Osteoblast (primary cell): ENCODE measurements around the gene TMBIM6. TPM values are rescaled to one million over a fixed set of nuclear protein-coding genes. Genes with fewer than 3 reads are reported as not detected.
A peak's percentile ranks its signal among the peaks of the same experiment; 100 is the strongest.

Source experiments
- DNase-seq: peaks from one replicate; pipeline ENCODE4 v3.0.0; 2011; ENCODE audit warnings: low spot score, mixed read lengths; ENCODE audit not compliant: insufficient read length; ENCODE audit errors: missing footprints
- H2AFZ ChIP-seq: 2 replicates; pipeline ENCODE4 v1.6.0; 2011; ENCODE audit warnings: mild to moderate bottlenecking, low read length
- H3K27ac ChIP-seq: 2 replicates; pipeline ENCODE4 v1.5.1; 2011; ENCODE audit warnings: mild to moderate bottlenecking, low read depth, low read length, moderate library complexity
- H3K27me3 ChIP-seq: 2 replicates; pipeline ENCODE4 v1.6.0; 2012; ENCODE audit warnings: mild to moderate bottlenecking, control low read depth, inconsistent platforms, low read length, moderate library complexity; ENCODE audit not compliant: insufficient read depth
- H3K36me3 ChIP-seq: 2 replicates; pipeline ENCODE4 v1.5.1; 2011; ENCODE audit warnings: mild to moderate bottlenecking, low read length, control low read depth, moderate library complexity; ENCODE audit not compliant: insufficient read depth
- H3K4me1 ChIP-seq: 2 replicates; pipeline ENCODE4 v1.5.1; 2011; ENCODE audit warnings: mild to moderate bottlenecking, low read length, control low read depth, moderate library complexity; ENCODE audit not compliant: insufficient read depth
- H3K4me2 ChIP-seq: 2 replicates; pipeline ENCODE4 v1.6.0; 2011; ENCODE audit warnings: mild to moderate bottlenecking, low read length; ENCODE audit not compliant: insufficient read depth
- H3K4me3 ChIP-seq: fragments of 200-600 bp; sonication (generic); 3 replicates; pipeline ENCODE4 v1.5.1; 2012; ENCODE audit warnings: mild to moderate bottlenecking, low read length, inconsistent platforms; ENCODE audit not compliant: insufficient read depth
- H3K79me2 ChIP-seq: 2 replicates; pipeline ENCODE4 v1.6.0; 2012; ENCODE audit warnings: mild to moderate bottlenecking, low read length, control low read depth, inconsistent platforms; ENCODE audit not compliant: insufficient read depth
- H3K9me3 ChIP-seq: 2 replicates; pipeline ENCODE4 v1.5.1; 2011; ENCODE audit warnings: low read depth, low read length, control low read depth
- H4K20me1 ChIP-seq: 2 replicates; pipeline ENCODE4 v1.6.0; 2012; ENCODE audit warnings: mild to moderate bottlenecking, low read length, control low read depth; ENCODE audit not compliant: insufficient read depth
- total RNA-seq: library from RNA; depleted of rRNA; stranded (reverse); fragments of >200 nt; gene quantifications from 2 replicates; pipeline ENCODE4 v1.2.3, GENCODE V29; 2012
- TF ChIP-seq, protein P1 (sequence below): IDR thresholded peaks from 2 replicates; pipeline ENCODE4 v1.5.1; 2011; ENCODE audit warnings: mild to moderate bottlenecking, low read depth, low read length, moderate library complexity; ENCODE audit errors: extremely low read depth

Gene TMBIM6
- total RNA-seq, 1 donor = 398 TPM

DNA sequence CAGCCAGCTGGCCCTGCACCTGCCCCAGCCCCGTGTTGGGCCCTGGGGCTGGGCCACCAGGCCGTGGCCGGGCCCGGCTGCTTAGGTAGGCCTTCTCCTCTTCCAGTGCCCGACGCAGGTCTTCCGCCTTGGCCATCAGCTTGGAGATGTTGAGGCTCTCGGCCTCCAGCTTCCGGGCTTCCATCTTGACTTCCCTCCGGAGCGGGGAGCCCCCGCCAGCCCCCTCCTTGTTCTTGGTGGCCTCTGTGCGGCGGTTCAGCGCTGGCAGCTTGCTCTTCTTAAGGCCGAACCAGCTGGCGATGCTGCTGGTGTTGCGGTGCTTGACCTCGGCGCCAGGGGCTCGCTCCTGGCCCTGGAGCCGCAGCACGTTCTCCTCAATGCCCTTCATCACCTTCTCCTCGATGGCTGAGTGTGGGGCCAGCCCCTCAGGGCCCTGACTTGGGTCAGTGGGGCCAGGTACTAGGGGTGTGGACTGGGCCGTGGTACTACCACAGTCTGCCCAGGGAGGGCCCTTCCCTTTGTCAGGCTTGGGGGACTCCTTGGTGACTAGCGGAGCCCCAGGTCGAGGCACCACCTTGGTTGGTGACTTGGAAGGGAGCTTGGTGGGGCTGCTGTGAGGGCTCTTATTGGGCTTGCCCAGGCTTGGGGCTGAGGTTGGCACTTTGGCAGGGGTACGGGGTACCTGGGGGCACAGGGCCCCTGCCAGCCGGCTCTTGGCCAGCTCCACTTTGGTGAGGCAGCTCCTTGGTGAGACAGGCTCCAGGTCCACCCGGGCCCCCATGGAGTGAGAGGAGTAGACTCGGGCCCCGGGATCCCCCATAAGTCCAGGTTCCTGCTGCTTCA is 53.7 kb downstream of the TMBIM6 start:
- no peaks in the 10 kb centered on the region for H3K4me1 ChIP-seq
- peaks cover 34% of the 10 kb centered on the region for H3K36me3 ChIP-seq
- no peak overlapping the region for H3K4me3 ChIP-seq
- TF ChIP-seq, protein P1, sequence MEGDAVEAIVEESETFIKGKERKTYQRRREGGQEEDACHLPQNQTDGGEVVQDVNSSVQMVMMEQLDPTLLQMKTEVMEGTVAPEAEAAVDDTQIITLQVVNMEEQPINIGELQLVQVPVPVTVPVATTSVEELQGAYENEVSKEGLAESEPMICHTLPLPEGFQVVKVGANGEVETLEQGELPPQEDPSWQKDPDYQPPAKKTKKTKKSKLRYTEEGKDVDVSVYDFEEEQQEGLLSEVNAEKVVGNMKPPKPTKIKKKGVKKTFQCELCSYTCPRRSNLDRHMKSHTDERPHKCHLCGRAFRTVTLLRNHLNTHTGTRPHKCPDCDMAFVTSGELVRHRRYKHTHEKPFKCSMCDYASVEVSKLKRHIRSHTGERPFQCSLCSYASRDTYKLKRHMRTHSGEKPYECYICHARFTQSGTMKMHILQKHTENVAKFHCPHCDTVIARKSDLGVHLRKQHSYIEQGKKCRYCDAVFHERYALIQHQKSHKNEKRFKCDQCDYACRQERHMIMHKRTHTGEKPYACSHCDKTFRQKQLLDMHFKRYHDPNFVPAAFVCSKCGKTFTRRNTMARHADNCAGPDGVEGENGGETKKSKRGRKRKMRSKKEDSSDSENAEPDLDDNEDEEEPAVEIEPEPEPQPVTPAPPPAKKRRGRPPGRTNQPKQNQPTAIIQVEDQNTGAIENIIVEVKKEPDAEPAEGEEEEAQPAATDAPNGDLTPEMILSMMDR = no peak
- H3K27me3 ChIP-seq = no peaks in the 10 kb centered on the region
- no peak overlapping the region for H3K4me2 ChIP-seq
- H2AFZ ChIP-seq = no peak overlapping the region
- DNase-seq = peak; percentile 52
- H3K79me2 ChIP-seq = no peaks in the 10 kb centered on the region
- no peak overlapping the region for H3K27ac ChIP-seq
- peaks cover 5% of the 10 kb centered on the region for H4K20me1 ChIP-seq
- H3K9me3 ChIP-seq = no peaks in the 10 kb centered on the region

DNA sequence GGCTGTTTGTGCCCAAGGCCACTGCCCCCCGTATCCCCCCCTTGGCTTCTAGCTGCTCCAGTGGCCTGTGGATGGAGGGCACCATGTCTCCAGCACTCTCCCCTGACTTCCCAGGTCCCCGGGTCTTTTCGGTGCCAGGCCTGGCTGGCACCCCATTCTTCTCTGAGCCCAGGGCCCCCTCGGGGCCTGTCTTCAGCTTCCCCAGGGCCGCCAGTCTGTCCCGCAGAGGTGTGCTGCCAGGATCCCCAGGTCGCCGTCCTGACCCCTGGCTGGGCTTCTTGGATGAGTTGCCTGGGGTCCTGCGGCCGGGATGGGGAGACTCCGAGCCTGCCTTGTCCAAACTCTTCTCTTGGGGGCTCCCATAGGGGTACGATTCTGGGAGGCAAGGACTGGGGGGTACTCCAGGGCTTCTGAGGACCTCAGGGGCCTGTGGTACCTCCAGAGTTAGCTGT is 54.3 kb downstream of the TMBIM6 start:
- H3K27ac ChIP-seq = no peak overlapping the region
- no peak overlapping the region for H2AFZ ChIP-seq
- no peaks in the 10 kb centered on the region for H3K79me2 ChIP-seq
- H3K9me3 ChIP-seq = no peaks in the 10 kb centered on the region
- H4K20me1 ChIP-seq = peaks cover 11% of the 10 kb centered on the region
- H3K36me3 ChIP-seq = peaks cover 34% of the 10 kb centered on the region
- DNase-seq = peak; percentile 60
- no peaks in the 10 kb centered on the region for H3K27me3 ChIP-seq
- no peak overlapping the region for H3K4me2 ChIP-seq
- no peaks in the 10 kb centered on the region for H3K4me1 ChIP-seq
- TF ChIP-seq, protein P1 = no peak
- H3K4me3 ChIP-seq = no peak overlapping the region

DNA sequence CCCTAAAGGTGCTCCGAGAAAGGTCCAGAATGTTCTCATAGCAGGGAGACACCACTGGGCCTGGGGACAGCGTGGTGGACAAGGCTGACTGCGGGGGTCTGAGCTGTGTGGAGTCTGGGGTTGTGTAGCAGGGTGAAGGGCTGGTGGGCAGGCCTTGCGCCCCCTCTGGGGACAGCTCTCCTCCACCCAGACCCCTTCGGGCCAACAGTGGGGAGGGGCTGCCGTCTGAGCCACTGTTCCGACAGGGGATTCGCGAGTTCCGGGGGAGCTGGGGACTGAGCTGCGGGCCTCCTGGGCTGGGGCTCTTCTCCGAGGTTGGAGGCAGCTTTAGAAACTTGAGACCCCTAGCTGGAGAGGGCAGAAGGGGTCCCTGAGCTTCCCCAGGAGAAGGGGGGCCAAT is 54.8 kb downstream of the TMBIM6 start:
- no peak overlapping the region for H3K27ac ChIP-seq
- no peak overlapping the region for H3K4me2 ChIP-seq
- TF ChIP-seq, protein P1 = no peak
- H4K20me1 ChIP-seq = peaks cover 11% of the 10 kb centered on the region
- no peak for DNase-seq
- H3K36me3 ChIP-seq = peaks cover 38% of the 10 kb centered on the region
- H3K79me2 ChIP-seq = no peaks in the 10 kb centered on the region
- no peaks in the 10 kb centered on the region for H3K9me3 ChIP-seq
- H3K4me1 ChIP-seq = no peaks in the 10 kb centered on the region
- H3K27me3 ChIP-seq = no peaks in the 10 kb centered on the region
- no peak overlapping the region for H3K4me3 ChIP-seq
- H2AFZ ChIP-seq = no peak overlapping the region

DNA sequence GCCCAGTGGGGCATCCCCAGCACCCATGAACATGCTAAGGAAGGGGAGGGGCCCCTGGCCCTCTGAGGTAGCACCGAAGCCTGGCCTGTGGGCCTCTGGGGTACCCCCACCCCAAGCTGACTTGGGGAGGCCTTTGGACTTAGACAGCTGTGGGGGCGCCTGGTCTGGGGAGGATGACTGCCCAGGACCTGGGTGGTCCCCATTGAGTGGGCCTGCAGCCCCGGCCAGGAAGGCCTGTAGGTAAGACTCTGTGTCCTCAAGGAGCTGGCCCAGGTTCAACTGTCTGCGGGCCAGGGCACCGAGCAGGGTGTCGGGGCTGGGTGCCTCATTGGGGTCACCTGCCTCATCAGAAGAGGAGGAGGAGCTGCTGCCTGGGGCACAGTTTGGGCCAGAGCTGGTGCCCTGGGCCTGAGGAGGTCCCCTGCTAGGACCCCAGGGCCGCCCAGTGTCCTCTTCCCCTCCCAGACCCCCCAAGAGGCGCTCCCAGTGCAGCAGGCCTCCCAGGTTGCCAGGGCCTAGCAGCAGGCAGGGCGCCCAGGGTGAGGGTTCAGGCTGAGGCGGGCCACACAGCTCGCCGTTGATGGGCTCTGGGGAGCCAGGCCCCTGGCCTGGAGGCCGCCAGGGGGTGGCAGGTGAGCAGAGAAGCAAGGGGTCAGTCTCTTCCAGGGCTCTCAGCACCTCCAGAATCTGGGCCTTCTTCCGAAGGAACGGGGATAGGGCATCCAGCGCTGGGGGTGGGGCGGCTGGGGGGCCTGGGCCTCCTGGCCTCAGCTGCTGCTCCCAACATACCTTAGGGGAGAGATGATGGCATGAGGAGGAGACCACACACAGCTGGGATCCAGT is 55.5 kb downstream of the TMBIM6 start:
- Histone ChIP-seq H4K20me1 (peaks cover 11% of the 10 kb centered on the region), H3K4me1 (no peaks in the 10 kb centered on the region), H3K9me3 (no peaks in the 10 kb centered on the region), H3K79me2 (no peaks in the 10 kb centered on the region), H3K4me3 (no peak overlapping the region), H3K4me2 (no peak overlapping the region), H2AFZ (no peak overlapping the region), H3K27ac (no peak overlapping the region), H3K36me3 (peaks cover 40% of the 10 kb centered on the region), H3K27me3 (no peaks in the 10 kb centered on the region)
- DNase-seq = peak; percentile 73
- TF ChIP-seq, protein P1 = no peak
